RWPE1 (cell line): ENCODE results near the gene GABRA4.

ENCODE experiments used
- CTCF ChIA-PET: fragments of 350-600 bp; sonication (Branson Sonifier 250); formaldehyde crosslinking; extraction: SDS; loops from one replicate; lab custom pipeline; 2021; lab: Yijun Ruan, JAX
- POLR2A ChIA-PET: fragments of 400-600 bp; formaldehyde crosslinking; extraction: SDS; loops from one replicate; lab custom pipeline; 2020; ENCODE audit warnings: antibody characterized with exemption; ENCODE audit not compliant: low non-redundant PET; lab: Yijun Ruan, JAX
- DNase-seq: peaks from one replicate; pipeline ENCODE4 v3.0.0; 2012; ENCODE audit warnings: low spot score
- H3K27ac ChIP-seq: fragments of 450-650 bp; 2 replicates; pipeline ENCODE4 v1.5.1; 2017
- TF ChIP-seq, protein P1 (sequence below): fragments of 450-650 bp; conservative IDR thresholded peaks from 2 replicates; pipeline ENCODE4 v1.5.1; 2017; ENCODE audit warnings: low read depth, mild to moderate bottlenecking

Gene GABRA4

DNA sequence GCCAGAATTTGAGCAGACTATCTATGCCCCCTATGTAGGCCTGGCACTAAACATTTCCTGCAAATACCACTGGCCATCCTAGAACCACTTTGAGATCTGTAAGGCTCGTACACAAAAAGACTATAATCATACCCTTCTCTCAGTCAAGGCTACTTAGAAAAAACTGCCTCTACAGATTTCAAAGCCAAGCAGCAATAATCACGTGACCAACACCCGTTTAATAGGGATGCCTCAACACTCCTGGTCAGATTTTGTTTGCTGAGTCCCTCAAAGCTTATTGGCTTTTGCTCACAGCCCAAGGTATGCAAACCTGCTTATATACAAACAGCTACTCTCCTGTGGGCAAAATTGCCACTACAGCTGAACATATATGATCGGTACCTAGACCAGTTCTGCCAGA is 85.2 kb downstream of the GABRA4 start:
- DNase-seq = no peak
- POLR2A ChIA-PET = no interaction called here
- no peak overlapping the region for H3K27ac ChIP-seq
- CTCF ChIA-PET = no interaction called here
- TF ChIP-seq, protein P1, sequence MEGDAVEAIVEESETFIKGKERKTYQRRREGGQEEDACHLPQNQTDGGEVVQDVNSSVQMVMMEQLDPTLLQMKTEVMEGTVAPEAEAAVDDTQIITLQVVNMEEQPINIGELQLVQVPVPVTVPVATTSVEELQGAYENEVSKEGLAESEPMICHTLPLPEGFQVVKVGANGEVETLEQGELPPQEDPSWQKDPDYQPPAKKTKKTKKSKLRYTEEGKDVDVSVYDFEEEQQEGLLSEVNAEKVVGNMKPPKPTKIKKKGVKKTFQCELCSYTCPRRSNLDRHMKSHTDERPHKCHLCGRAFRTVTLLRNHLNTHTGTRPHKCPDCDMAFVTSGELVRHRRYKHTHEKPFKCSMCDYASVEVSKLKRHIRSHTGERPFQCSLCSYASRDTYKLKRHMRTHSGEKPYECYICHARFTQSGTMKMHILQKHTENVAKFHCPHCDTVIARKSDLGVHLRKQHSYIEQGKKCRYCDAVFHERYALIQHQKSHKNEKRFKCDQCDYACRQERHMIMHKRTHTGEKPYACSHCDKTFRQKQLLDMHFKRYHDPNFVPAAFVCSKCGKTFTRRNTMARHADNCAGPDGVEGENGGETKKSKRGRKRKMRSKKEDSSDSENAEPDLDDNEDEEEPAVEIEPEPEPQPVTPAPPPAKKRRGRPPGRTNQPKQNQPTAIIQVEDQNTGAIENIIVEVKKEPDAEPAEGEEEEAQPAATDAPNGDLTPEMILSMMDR = no peak

DNA sequence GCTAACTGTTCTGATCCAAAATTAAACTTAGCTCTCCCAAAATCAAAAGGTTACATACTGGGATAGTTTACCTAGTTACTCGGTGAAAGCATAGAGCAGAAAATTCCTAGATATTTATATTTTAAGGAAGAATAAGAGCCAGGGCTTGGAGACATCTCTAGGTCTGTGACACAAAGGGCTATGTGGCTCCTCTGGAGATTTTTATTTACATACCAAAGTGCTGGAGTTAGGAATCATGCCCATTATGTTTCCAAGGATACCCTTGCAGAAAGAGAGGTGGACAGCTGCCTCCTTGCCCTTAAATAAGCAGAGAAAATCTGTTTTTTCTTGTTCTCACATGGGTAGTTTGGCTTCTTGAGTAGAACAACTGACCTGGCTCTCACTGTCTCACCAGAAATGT is 93.3 kb downstream of the GABRA4 start:
- ChIA-PET POLR2A (no interaction called here), CTCF (no interaction called here)
- DNase-seq = no peak
- TF ChIP-seq, protein P1 = no peak
- H3K27ac ChIP-seq = no peak overlapping the region

DNA sequence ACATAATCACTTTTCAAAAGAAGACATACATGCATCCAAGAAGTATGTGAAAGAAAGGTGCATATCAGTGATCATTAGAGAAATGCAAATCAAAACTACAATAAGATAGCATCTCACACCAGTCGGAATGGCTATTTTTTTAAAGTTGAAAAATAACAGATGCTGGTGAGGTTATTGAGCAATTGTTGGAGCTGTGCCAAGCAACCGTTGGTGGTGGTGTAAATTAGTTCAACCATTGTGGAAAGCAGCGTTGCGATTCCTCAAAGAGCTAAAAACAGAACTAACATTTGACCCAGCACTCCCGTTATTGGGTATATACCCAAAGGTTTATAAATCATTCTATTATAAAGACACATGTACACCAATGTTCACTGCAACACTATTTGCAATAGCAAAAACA is 98.6 kb downstream of the GABRA4 start:
- TF ChIP-seq, protein P1 = no peak
- no peak for DNase-seq
- no peak overlapping the region for H3K27ac ChIP-seq
- CTCF ChIA-PET = no interaction called here
- POLR2A ChIA-PET = no interaction called here

DNA sequence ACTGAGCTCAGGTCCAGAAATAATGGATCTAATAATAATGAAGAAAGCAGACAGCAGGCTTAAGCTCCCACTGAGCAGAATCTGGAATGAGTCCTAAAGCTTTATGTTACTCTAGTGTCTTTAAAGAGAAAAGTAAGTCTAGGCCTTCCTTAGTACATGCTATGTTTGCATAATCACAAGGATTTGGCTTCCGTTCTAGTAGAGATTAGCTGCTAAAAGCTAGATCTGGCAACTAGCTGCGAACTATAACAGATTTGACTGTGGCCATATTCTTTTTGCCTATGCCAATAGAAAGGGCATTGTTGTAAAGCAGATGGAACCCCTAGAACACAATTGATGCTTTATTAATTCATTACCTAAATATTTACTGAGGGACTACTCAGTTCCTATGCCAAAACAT is 103.3 kb downstream of the GABRA4 start:
- no peak for DNase-seq
- TF ChIP-seq, protein P1 = no peak
- ChIA-PET CTCF (no interaction called here), POLR2A (no interaction called here)
- H3K27ac ChIP-seq = no peak overlapping the region

DNA sequence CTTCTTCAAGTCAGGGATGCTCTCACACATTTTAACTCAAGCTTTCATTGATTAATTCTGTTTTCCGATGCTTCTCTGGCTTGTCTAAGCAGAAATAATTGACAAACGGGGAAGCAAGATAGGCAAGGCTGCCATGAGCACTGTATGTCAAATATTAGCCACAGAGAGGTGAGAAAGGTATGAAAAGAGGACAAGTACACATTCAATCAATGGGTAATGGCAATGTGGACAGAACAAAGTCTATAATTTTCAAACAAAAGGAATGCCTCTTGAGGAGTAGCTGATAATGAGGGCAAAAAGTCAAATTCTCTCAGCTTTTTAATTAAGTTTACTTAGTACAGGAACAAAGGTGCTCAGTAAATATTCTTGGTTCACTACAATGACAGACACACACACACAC is 104.0 kb downstream of the GABRA4 start:
- TF ChIP-seq, protein P1 = no peak
- ChIA-PET POLR2A (no interaction called here), CTCF (no interaction called here)

DNA sequence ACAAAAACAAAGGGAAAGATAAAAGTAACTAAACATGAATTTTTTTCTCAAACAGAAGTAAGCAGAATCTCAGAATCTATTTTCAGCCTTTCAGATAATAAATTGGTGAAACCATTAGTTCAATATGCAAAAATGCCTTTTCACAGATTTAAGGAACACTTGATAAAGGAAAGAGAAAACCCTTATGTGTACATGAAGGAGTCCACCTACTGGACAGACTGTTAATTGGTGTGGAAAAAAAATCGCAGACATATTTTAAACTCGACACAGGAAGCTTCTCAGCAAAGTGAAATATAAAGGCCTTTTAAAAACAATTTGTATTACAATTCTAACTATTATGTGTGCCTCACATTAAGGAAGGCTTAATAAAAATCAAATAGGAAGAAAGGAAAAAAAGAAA is 106.7 kb downstream of the GABRA4 start:
- DNase-seq = peak; percentile 8
- TF ChIP-seq, protein P1 = peak; percentile 45; the same call in 1 of the 2 replicates
- ChIA-PET POLR2A (no interaction called here), CTCF (interaction anchor here (0.6 to 0.7 kb wide), 3 partner anchors 263 to 372 kb away, joined by 3 to 7 read pairs (median 3); no protein-coding TSS in a partner anchor)
- H3K27ac ChIP-seq = no peak overlapping the region

More for the DNA sequence above, 104.0 kb downstream of the GABRA4 start:
- no peak for DNase-seq
- no peak overlapping the region for H3K27ac ChIP-seq
